Skeletal muscle cell (primary cell): ENCODE data around the gene NF1.

ENCODE experiments used
- DNase-seq: peaks from one replicate; pipeline ENCODE4 v3.0.0-alpha.2; 2010; ENCODE audit warnings: low read depth
- H3K4me3 ChIP-seq: 2 replicates; pipeline ENCODE4 v1.5.1; 2011; ENCODE audit warnings: low read depth, mild to moderate bottlenecking, control low read depth, low read length, moderate library complexity

The NF1 gene

DNA sequence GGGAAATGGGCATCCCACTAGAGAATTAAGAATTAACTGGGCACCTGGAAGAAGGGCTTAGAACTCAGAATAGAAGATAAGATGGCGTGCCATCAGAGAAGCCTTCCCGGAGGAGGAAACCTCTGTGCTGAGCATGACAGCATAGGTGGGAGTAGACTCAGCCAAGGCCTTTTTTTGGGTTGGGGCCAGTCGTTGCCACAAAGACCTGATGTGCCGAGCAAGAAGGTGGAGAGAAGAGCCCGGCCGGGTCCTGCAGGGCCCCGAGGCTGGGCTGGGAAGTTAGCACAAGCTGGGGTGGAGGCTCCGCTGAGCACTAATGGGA lies 295.6 kb downstream of the NF1 start:
- H3K4me3 ChIP-seq, result no peak overlapping the region
- DNase-seq, result no peak

GRCh38 chr17:31390748-31391495 lies 296.1 kb downstream of the NF1 start:
- H3K4me3 ChIP-seq, result peak overlapping the region; percentile 39
- DNase-seq, result no peak

DNA sequence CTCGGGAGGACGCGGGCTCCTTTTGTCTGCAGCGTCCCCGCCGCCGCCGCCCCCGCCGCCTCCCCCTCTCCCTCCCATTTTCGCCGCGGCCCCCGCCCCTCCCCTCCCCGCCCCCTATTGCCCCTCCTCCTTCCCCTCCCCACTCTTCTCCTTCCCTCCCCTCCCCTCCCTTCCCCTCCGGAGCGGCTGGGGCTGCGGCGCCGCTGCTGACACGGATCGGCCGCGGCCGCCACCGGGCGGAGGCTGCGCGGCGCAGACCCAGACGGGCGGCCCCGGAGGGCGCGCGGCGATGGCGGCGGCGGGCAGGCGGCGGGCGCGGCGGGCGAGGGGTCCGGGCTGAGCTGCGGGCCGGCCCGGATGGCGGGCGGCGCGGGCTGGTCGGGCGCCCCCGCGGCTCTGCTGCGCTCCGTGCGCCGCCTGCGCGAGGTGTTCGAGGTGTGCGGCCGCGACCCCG lies 296.7 kb downstream of the NF1 start, which contains the start of gene RAB11FIP4:
RAB11FIP4 (plus strand) TSS at position 180 of the 454 bp plus-strand sequence; CDS start at position 358, 178 bp downstream.
- peak within 1 kb of the TSS; percentile 39 for H3K4me3 ChIP-seq
- no peak for DNase-seq

GRCh38 chr17:31392002-31392855 lies 297.5 kb downstream of the NF1 start:
- no peak for DNase-seq
- H3K4me3 ChIP-seq, result peak overlapping the region; percentile 25

GRCh38 chr17:31392856-31393748 lies 298.3 kb downstream of the NF1 start:
- no peak for DNase-seq
- H3K4me3 ChIP-seq, result no peak overlapping the region

- DNase-seq, result no peak
- no peak overlapping the region for H3K4me3 ChIP-seq
These were observed 299.0 kb downstream of the NF1 start for GRCh38 chr17:31393749-31394146.

DNA sequence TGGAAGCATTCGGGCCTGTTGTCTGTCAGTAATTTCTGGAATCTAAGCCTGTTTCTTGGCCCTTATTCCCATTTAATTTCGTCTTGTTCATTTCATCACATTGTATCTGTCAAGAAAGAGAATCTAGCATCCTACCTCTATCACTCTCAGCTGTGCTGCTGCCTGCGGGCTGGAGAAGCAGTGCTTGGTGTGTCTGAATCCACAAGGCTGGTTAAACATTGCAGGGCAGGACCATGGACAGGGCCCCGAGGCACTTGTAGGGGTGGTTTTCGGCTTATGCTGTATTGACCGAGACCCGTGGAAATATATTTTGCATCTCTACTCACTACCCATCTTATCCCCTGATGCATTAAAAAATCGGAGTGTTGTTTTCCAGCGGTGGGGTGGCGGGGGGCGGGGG lies 299.8 kb downstream of the NF1 start:
- DNase-seq, result peak; percentile 38
- H3K4me3 ChIP-seq, result no peak overlapping the region

DNA sequence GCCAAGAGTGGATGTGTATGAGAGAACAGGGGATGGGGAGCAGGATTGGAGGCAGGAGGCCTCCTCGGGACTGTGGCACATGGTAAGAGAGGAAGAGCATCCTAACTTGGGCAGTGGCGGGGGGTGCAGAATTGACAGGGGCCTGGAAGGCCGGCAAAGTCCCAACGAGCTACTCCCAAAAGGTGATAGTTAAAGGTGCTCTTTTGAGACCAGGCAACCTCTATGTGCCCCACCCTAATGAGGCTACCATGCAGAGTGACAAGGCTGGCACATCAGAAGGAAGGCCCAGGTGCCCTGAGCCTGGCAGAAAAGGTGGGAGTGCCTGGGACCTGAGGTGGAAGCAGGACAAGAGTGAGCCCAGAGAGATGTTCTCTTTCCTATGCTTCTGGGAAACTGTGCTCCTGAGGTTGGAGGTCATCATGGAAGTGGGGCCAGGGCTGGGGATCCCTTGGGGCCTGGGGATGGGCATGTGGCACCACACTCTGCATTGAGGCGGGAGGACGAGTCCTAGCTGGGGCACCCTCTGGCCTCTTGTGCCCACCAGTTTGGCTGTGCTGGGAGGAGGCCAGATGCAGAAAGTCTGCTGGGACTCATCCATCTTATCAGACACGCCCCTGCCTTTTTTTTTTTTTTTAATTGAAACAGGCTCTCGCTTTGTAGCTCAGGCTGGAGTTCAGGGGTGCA lies 302.6 kb downstream of the NF1 start:
- H3K4me3 ChIP-seq, result no peak overlapping the region
- no peak for DNase-seq

GRCh38 chr17:31398381-31399311 lies 303.9 kb downstream of the NF1 start:
- no peak for DNase-seq
- no peak overlapping the region for H3K4me3 ChIP-seq

- no peak for DNase-seq
- no peak overlapping the region for H3K4me3 ChIP-seq
These were observed 305.7 kb downstream of the NF1 start for GRCh38 chr17:31400481-31400950.

- H3K4me3 ChIP-seq, result no peak overlapping the region
- DNase-seq, result no peak
These were observed 306.9 kb downstream of the NF1 start for GRCh38 chr17:31401456-31402254.

GRCh38 chr17:31404028-31404949 lies 309.5 kb downstream of the NF1 start:
- H3K4me3 ChIP-seq, result no peak overlapping the region
- DNase-seq, result no peak

DNA sequence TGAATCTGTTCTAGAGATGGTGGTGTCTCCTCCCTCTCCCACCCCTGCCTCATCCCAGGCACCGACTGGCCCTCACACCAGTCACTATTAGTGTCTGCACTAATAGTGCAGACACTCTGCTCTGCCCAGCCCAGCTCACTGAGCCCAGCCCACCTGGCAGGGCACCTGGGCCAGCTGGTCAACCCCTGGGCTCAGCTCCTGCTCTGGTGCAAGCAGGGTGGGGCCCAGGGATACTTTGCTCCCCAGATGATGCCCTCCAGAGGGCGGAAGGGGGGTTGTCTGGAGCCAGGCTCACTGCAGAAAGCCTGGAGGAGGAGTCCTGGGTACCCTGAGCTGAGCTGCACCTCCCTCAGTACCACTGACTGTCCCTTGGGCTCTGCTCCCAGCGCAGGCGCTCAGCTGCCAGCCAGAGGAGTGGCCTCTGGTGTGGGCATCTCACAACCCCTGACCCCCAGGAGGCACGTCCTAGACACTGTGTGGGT lies 311.2 kb downstream of the NF1 start:
- DNase-seq, result no peak
- H3K4me3 ChIP-seq, result no peak overlapping the region

DNA sequence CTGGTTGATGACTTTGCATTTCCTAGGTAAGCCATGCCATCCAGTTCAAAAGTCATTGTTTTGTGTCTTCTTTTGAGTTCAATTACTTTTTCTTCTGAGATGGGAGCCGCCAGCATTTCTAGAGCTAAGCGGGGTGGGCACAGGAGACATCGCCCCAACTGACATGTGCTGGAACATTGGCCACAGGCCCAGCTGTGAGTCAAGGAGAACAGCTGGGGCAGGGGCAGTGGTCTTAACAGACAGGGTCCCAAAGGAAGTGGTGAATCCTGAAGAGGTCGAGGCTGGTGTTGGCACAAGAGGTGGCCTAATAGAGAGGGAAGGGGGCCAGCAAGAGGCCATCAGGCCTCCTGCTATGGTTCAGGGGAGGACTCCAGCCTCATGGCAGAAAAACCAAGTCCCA lies 313.8 kb downstream of the NF1 start:
- no peak for DNase-seq
- no peak overlapping the region for H3K4me3 ChIP-seq

- no peak for DNase-seq
These were observed 317.0 kb downstream of the NF1 start for GRCh38 chr17:31411707-31412285.

GRCh38 chr17:31412511-31412910 lies 317.7 kb downstream of the NF1 start:
- H3K4me3 ChIP-seq, result no peak overlapping the region
- DNase-seq, result no peak

More at GRCh38 chr17:31411707-31412285, 317.0 kb downstream of the NF1 start:
- H3K4me3 ChIP-seq, result no peak overlapping the region
